GM19240 (cell line): Measurements from ENCODE around the gene NXPE3.
"Not testable (repeated sequence)": the region's sequence is repeated elsewhere in the genome, so short reads cannot be mapped to it uniquely, and the experiment has no call there.

Experiments used
- DNase-seq: peaks from one replicate; pipeline ENCODE4 v3.0.0; 2011; ENCODE audit warnings: low spot score; ENCODE audit not compliant: insufficient read length

NXPE3 gene

GRCh38 chr3:101779047-101779821 is at the start of gene NXPE3:
NXPE3 (plus strand) TSS chr3:101779211; CDS start chr3:101785597, 6,386 bp downstream.
- peak; percentile 69 for DNase-seq

DNA sequence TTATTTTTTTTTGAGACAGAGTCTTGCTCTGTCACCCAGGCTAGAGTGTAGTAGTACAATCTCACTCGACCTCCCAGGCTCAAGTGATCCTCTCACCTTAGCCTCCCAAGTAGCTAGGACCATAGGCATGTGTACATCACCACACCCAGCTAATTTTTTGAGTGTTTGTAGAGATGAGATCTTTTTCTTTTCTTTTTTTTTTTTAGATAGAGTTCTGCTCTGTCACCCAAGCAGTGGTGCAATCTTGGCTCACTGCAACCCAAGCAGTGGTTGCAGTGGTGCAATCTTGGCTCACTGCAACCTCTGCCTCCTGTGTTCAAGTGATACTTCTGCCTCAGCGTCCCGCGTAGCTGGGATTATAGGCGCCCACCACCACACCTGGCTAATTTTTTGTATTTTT is 49.4 kb upstream of the NXPE3 start:
- no peak for DNase-seq

DNA sequence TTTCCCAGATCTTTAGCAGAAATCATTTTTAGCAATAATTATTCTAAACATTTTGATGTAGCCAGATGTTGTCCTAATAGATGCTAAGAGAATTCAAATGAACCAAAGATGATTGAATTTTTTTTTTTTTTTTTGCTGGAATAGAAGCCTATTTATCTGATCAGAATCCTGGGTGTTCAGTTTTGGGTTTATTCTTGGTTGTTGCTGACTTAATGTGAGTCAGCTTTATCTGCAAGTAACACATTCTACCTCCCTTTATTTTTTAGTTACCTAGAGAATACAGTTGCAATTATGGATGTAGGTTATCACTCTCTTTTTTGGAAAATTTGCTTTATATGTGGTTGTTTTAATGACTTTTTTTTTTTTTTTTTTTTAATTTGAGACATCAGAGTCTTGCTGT is 48.2 kb upstream of the NXPE3 start:
- no peak for DNase-seq

DNA sequence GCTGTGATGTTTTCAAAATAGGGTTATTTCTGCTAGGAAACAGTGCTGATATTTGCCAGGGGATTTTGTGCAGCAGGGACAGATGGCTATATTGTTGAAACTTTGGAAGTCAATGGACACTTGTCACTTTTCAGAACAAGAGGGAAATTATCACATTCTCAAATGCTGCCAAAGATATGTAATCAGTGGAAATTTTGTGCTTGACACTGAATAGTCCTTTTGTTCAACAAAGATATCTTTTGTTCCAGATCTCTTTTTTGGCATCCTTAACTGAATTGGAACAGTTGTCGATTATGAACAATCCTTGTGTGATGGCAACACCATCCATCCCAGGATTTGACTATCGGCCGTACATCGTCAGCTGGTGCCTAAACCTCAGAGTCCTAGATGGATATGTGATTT is 46.8 kb upstream of the NXPE3 start:
- no peak for DNase-seq

DNA sequence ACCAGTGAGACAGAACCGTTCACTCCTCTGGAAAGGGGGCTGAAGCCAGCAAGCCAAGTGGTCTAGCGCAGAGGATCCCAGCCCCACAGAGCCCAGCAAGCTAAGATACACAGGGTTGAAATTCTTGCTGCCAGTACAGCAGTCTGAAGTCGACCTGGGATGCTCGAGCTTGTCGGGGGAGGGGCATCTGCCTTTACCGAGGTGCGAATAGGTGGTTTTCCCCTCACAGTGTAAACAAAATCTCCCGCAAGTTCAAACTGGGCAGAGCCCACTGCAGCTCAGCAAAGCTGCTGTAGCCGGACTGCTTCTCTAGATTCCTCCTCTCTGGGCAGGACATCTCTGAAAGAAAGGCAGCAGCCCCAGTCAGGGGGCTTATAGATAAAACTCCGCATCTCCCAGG is 43.2 kb upstream of the NXPE3 start:
- no peak for DNase-seq

DNA sequence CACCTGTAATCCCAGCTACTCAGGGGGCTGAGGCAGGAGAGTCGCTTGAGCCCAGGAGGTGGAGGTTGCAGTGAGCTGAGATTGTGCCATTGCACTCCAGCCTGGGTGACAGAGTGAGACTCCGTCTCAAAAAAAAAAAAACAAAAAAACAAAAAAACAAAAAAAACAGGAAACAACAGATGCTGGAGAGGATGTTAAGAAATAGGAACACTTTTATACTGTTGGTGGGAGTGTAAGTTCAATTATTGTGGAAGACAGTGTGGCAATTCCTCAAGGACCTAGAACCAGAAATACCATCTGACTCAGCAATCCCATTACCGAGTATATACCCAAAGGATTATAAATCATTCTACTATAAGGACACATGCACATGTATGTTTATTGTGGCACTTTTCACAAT is 37.1 kb upstream of the NXPE3 start:
- not testable (repeated sequence) for DNase-seq

- DNase-seq: no peak
Measured at GRCh38 chr3:101744811-101745210, 34.2 kb upstream of the NXPE3 start.

GRCh38 chr3:101745934-101746333 is 33.1 kb upstream of the NXPE3 start:
- DNase-seq: not testable (repeated sequence)

DNA sequence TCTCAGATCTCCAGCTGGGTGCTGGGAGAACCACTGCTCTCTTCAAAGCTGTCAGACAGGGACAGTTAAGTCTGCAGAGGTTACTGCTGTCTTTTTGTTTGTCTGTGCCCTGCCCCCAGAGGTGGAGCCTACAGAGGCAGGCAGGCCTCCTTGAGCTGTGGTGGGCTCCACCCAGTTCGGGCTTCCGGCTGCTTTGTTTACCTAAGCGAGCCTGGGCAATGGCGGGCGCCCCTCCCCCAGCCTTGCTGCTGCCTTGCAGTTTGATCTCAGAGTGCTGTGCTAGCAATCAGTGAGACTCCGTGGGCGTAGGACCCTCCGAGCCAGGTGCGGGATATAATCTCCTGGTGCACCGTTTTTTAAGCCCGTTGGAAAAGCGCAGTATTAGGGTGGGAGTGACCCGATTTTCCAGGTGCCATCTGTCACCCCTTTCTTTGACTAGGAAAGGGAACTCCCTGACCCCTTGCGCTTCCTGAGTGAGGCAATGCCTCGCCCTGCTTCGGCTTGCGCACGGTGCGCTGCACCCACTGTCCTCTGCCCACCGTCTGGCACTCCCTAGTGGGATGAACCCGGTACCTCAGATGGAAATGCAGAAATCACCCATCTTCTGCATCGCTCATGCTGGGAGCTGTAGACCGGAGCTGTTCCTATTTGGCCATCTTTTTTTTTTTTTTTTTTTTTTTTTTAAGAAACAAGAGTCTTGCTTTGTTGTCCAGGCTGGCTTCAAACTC is 25.5 kb upstream of the NXPE3 start:
- DNase-seq: not testable (repeated sequence)

DNA sequence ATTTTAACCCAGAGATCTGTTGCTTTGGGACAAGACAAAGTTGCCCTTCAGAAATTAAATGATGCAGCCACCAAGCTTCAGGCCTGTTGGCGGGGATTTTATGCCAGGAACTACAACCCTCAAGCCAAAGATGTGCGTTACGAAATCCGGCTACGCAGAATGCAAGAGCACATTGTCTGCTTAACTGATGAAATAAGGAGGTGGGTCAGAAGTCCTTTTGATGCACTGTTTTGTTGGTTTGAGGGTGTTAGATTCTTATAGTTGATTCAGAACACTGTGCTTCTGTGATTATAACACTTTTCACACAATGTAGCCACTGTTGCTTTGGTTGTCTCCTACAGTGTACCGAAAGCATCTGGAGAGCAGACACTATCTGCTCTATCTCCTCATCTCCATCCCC is 20.8 kb upstream of the NXPE3 start:
- no peak for DNase-seq

- DNase-seq: no peak
Measured at GRCh38 chr3:101762041-101762646, 16.9 kb upstream of the NXPE3 start.

DNA sequence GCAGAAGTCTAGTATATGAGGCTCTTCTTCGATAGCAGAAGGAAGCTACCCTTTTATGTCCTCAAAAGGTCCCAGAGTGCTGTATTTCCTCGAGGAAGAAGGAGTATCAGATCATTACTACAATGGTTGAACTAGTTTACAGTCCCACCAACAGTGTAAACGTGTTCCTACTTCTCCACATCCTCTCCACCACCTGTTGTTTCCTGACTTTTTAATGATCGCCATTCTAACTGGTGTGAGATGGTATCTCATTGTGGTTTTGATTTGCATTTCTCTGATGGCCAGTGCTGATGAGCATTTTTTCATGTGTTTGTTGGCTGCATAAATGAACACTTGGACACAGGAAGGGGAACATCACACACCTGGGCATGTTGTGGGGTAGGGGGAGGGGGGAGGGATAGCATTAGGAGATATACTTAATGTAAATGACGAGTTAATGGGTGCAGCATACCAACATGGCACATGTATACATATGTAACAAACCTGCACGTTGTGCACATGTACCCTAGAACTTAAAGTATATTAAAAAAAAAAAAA is 1.2 kb upstream of the NXPE3 start:
- not testable (repeated sequence) for DNase-seq

DNA sequence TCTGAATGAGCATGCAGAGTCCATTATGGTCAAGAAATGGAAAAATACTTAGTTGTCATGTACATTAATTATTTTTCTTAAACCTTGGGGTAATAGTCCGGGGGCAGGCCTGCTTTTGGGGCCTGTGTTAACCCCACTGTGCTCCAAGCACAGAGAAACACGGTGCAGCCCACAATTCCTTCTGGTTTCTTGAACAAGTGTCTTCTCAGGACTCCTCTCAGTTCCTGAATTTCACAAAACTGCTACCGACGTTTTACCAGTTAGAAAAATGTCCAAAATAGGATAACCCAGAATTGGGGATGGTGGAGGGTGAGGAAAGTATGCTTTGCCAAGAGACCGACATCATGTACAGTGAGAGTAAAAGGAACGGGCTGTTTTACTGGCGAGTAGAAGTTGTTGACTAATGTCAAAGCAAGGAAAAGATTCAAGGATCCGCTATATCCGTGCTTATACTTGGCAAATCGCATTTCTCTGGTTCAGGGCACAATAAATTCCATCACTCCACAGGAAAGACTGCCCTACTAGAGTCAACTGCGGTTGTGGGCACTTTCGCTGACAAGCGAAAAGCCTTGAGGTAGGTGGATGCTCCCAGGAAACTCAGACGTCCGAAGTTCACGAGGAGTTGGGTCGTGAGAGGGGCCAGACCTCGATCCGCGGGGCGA is 495 bp upstream of the NXPE3 start:
- DNase-seq: no peak

GRCh38 chr3:101779822-101780381 is 891 bp downstream of the NXPE3 start:
- no peak for DNase-seq

- no peak for DNase-seq
Measured at GRCh38 chr3:101780661-101781060, 1.6 kb downstream of the NXPE3 start.

GRCh38 chr3:101781166-101781565 is 2.2 kb downstream of the NXPE3 start:
- DNase-seq: no peak

GRCh38 chr3:101784855-101785613 is 6.0 kb downstream of the NXPE3 start:
- no peak for DNase-seq

DNA sequence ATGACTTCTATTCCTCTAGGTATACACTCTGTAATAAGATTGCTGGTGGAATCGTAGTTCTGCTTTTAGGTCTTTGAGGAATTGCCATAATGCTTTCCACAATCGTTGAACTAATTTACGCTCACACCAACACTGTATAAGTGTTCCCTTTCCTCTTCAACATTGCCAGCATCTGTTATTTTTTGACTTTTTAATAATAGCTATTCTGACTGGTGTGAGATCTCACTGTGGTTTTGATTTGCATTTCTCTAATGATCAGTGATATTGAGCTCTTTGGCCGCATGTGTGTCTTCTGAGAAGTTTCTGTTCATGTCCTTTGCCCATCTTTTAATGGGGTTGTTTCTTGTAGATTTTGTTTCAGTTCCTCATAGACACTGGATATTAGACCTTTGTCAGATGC is 12.8 kb downstream of the NXPE3 start:
- DNase-seq: no peak

- no peak for DNase-seq
Measured at GRCh38 chr3:101796077-101796680, 17.2 kb downstream of the NXPE3 start.

GRCh38 chr3:101801174-101801573 is 22.2 kb downstream of the NXPE3 start:
- DNase-seq: no peak
